NCI-H82 (cell line): ENCODE measurements around the gene CSNK2A1.
"Not testable (repeated sequence)": the region's sequence is repeated elsewhere in the genome, so short reads cannot be mapped to it uniquely, and the experiment has no call there.

Experiments
- DNase-seq: peaks from one replicate; lab custom pipeline; 2025; lab: John Stamatoyannopoulos, UW

CSNK2A1 gene

DNA sequence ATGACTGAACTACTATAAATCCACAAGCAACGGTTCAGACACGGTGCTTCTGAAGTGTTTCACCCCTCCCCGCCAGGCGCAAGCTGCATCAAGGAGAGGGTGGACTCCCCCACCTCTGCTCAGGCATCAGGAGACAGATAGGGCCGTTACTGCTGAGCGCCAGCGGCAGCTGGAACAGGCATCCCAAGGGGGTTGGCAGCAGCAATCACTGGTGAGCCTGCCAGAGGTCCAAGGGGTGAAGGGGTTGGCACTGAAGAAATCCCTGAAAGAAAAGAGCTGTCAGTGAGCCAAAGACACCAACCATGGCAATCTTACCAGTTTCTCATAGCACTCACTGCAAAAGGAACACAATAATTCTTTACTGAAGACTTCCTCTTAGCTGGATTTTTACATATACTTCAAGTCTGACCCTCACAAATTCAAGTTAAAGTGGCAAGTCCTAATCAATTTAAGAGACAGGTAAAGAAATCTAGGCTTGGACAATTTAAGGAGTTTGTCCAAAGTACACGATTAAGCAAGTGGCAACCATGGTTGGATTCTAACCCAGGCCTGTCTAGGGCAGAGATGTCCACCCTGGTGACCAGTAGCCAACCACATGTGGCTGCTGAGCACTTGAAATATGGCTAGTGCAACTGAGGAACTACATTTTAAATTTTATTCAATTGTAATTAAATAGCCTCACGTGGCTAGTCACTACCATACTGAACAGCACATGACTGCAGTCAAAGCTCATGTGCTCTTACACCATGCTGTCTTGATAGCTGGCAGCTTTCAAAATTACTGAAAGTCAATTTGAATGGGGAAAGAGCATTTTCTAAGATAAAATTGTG lies 59.6 kb downstream of the CSNK2A1 start:
- DNase-seq = no peak

DNA sequence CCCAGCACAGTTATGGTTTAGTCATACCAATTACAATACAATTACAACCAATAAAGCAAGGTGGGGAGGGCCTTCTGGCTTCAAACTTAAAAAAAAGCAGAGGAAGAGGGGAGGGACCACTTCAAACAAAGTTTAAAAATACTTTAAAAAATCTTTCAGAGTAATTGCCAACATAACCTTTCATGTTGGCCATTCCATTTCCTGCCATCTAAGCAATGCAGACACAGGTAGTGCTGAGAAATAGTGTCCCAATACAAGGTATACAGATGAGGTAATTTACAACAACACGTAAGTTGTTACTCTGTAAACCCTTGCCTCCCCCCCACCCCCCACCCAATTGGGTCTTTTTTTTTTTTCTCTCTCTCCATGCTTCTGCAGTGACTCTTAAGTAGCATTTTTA lies 62.4 kb downstream of the CSNK2A1 start:
- no peak for DNase-seq

DNA sequence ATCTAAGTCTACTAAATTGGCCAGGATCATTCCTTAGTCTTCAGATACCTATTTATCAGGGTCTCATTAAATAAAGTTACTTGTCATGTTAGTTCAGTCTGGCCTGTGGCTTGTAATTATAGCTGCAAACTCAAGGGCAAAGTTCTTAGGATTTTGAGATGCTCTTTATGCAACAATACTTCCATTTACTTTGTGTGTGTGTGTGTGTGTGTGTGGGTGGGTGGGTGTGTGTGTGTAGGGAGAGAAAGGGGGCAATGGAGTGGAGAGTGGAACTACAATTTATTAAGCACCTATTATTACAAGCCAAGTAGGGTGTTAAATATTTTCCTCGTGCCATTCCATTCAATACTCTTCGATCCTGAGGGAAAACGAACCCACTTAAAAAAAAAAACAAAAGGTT lies 63.5 kb downstream of the CSNK2A1 start:
- DNase-seq = no peak

DNA sequence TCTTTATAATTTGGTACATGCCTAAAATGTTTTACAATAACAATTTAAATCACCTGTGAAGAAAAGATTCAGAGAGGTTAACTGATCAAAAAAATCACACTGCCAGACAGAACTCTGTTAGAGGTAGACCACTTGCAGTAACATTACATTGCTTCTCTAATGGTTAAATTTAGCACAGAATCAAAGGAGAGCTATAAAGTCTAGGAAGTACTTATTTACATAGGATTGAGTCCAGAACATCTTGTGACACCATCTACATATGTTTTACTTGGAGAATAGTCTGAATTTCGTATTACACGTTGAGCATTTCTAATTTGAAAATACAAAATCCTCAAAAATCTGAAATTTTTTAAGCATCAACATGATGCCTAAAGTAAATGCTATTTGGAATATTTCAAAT lies 64.1 kb downstream of the CSNK2A1 start:
- no peak for DNase-seq

DNA sequence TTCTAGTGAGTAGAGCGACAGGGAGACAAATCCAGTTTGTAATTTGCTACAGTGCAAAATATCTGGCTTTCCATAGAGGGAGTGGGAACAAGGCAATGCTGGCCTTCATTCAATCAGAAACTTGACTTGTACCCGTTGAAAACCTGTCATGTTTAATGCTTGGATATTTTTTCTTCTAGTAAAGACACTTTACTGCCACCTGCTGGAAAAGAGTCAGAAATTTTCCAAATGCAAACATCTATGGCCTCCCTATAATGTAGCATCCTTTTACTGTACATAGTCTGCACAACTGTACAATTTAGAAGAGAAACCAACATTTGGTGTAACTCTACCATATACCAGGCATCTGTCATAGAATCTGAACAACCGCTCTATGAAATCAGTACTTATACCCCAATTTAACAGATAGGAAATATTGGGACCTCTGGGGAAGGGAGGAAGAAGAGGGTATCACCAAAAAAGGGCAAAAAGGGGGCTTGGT lies 64.6 kb downstream of the CSNK2A1 start:
- DNase-seq = peak; percentile 77

DNA sequence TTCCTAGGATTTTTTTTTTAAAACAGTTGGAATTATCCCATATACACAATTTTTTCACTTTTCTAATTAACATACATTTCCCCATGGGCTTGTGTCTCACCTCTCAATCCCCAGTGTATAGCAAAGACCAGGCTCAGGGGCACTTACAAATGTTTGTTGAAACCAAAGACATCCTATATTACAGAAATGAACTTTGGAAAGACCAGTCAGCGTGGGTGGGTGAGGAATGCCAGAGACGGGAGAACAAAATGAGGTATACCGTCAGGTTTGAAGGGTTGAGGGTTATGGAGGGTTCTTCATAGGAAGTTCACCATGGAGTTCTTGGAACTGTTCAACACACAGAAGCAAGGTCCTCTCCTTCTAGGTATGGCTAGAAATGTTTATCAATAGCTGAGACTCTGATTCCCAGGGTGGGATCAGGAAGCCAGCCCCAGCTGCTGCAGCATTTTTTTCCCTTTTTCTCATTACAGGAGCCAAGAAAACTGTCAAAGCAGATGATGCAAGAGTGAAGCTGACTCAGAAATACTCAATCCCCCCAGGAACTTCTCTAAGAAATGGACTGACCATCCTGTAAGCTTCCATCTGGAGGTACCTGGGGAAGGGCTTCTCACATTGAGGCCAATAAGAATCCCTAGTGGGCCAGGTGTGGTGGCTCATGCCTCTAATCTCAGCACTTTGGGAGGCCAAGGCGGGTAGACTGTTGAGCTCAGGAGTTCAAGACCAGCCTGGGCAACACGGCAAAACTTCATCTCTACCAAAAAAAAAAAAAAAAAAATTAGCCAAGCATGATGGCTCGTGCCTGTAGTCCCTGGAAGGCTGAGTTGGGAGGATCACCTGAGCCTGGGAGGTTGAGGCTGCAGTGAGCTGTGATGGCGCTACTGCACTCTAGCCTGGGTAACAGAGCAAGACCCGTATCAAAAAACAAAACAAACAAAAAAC lies 65.3 kb downstream of the CSNK2A1 start:
- no peak for DNase-seq

DNA sequence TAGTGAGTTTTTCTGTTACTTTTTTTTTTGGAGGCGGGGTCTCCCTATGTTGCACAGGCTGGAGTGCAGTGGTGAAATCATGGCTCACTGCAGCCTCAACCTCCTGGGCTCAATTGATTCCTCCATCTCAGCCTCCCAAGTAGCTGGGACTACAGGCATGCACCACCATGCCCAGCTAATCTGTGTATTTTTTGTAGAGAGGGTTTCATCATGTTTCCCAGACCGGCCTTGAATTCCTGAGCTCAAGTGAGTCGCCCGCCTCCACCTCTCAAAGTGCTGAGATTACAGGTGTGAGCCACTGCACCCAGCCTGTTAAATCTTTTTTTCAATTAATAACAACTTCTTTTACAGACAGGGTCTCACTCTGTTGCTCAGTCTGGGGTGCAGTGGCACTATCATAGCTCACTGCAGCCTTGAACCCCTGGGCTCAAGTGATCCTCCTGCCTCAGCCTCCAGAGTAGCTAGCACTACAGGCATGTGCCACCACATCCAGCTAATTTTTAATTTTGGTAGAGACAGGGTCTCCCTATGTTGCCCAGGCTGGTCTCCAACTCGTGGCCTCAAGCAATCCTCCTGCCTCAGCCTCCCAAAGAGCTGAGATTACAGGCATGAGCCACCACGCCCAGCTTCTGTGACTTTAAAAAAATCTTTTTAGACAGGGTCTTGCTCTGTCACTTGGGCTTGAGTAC lies 66.9 kb downstream of the CSNK2A1 start:
- not testable (repeated sequence) for DNase-seq

DNA sequence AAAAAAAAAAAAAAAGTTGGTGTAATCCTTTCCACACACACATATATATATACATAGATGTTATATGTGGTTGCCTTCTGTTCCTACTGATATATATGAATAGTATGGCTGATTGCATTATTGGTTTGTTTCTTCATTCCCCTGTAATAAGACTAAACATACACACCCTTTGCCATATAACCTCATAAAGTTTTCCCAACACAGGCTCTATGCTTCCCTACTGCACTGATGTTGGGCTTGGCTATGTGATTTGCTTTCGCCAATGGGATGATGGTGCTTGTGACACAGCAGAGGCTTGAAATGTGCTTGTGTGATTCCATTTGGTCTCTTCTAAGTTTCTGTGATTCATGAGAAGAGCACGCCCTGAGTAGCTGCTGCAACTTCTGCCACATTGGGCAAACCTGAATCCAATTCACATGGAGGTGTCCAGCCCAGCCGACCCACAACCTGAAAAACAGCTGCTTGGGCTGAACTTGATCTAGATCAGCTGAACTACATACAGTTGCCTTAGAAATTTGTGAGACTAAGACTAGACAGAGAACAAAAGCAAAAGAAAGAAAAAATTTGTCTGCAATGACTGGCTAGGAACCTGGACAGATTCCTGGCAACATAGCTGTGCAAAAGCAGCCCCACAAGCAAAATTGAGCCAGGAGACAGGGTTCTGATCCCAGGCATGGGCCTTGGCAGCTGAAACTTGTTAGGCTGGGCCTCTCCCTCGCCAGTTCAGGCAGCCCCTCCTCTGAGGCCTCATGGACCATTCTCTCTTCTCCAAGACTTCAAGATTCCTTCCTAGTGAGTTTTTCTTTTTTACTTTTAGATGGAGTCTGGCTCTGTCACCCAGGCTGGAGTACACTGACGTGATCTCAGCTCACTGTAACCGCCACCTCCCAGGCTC lies 67.9 kb downstream of the CSNK2A1 start:
- DNase-seq = no peak

DNA sequence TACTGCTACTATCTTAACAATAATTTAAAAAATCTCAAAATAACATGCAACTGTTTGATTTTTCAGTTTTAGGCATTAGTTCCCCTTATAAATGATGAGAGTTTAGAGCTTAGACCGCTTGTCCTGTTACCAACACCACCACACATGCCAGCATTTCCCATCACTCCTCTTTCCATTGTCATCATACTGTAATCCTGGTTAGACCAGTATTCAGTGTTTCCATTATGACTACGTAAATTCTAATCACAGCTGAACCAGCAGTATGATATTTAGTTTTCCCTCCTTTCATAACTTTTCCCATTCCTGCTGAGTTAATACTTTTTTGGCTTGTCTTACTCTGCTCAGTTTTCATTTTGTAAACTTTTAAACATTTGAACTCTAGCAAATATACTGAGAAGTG lies 69.0 kb downstream of the CSNK2A1 start:
- no peak for DNase-seq

DNA sequence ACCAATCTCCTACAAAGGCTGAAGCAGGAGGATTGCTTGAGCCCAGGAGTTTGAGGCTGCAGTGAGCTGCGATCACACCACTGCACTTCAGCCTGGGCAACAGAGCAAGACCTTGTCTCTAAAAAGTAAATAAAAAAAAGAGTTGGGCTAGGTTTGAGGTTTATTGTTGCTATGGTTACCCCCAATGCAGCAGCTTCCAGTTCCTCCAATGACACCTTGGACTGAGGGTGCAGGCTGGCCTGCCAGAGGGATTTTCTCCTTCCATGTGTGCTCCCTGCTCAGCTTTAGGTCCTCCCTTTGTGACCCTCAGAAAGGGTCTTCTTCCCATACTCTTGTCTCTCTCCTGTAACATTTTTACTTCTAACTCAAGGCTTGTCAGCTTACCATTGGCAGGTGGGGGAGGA lies 70.7 kb downstream of the CSNK2A1 start:
- no peak for DNase-seq

DNA sequence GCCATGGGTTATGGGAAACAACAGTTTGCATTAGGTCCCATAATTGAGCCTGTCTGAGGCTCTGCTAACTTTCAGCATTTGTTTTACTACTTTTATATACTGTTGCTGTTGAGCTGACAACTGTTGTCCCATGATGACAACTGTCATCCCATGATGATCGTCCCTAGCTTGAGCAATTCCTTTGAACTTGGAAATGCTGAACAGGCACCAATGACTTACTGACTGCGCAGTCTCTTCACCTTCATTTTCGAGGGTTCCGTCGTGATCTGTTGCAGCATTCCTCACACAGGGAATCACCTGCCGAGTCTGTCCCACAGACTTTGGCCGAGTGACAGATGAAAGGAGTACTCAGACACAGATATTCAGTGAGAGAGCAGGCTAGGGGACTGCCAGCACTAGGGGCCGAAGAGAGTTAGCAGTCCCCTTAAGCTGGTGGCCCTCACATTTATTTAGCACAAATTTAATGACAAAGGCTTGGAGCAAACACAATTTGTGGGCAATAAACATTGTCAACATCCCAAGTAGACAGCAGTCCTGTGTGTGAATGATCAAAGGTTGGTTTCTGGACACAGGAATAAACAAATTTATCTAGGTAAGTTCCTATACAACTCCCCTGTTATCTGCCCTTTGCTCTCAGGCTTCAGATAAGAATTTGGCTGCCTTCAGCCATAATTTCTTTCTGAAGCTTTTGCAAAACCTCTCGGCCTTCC lies 71.3 kb downstream of the CSNK2A1 start:
- DNase-seq = no peak

DNA sequence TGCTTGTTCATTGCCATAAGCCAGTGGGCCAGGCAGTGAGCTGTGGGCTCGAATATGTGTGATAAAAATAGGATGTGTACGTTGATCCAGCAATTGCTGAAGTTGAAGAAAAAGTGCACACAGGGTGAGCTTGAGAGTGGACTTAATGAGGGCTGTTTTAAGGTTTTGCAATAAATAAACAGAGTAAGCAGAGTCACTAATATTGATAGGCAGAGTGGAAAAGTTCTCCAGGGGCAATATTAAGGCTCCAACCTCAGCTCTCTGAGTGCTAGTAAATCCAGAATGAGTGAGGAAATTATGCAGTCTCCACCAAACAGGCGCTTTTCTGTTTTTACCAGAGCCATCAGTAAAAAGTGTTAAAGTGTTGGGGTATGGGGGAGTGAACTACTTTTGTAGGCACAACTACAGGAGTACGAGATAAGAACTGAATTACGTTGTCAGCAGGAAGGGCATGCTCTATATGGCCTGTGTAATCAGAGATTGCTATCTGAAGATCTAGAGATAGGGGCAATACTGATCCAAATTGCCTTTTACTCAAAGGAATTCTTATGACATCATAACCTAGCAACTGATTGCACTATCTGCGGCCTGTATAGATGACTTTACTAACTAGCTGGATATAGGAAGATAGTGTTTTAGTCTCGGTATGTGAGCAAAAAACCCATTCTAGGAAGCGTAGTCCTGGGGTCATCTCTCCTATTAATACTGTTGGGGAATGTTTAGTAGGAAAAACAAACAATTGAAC lies 73.7 kb downstream of the CSNK2A1 start:
- DNase-seq = no peak

DNA sequence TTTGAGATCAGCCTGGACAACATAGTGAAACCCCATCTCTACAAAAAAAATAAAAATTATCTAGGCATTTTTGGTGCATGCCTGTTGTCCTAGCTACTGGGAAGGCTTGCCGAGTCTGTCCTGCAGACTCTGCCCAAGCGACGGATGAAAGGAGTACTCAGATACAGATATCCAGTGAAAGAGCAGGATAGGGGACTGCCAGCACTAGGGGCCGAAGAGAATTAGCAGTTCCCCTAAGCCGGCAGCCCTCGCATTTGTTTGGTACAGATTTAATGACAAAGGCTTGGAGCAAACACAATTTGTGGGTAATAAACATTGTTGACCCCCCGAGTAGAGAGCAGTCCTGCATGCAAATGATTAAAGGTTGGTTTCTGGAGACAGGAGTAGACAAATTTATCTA lies 75.8 kb downstream of the CSNK2A1 start:
- DNase-seq = no peak

DNA sequence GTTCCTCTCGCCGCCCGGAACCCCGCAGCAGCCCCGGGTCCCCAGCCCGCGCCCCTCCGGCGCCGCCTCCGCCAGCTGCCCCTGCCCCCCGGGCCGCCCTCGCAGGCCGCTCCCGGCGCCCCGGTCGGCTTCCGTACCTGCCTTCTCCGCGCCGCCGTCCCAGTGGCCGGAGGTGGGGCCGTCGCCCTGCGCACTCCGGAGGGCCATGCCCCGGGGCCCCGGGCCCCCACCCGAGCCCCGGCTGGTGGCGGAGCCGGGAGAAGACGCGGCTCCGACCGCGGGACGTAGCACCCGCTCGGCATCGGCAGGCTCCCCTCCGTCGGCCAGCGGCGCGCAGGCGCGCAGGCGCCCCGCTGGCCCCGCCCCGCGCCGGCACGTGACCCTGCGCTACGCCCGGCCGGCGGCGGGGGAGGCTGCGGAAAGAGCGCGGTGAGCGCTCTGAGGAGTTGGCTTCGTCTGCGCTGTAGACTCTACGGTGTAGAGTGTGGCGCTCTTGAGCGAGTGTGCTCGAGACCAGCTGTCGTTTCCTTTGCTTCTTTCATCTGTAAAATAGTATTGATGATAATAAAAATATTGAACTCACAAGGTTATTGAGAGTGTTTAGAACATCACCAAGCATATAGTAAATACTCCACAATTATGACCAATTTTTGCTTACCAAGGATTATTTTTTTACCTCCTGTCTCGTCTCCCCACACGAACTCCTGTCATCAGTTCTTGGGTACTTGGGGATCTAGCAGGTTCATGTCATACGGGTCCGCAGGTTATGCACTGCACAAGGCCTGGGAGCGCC lies 81.2 kb downstream of the CSNK2A1 start, which contains the start of gene TBC1D20:
Gene TBC1D20, minus strand, starts transcription at position 335 of the 793 bp plus-strand sequence. Its CDS starts 128 bp downstream, at position 207.
- peak; percentile 94 for DNase-seq

DNA sequence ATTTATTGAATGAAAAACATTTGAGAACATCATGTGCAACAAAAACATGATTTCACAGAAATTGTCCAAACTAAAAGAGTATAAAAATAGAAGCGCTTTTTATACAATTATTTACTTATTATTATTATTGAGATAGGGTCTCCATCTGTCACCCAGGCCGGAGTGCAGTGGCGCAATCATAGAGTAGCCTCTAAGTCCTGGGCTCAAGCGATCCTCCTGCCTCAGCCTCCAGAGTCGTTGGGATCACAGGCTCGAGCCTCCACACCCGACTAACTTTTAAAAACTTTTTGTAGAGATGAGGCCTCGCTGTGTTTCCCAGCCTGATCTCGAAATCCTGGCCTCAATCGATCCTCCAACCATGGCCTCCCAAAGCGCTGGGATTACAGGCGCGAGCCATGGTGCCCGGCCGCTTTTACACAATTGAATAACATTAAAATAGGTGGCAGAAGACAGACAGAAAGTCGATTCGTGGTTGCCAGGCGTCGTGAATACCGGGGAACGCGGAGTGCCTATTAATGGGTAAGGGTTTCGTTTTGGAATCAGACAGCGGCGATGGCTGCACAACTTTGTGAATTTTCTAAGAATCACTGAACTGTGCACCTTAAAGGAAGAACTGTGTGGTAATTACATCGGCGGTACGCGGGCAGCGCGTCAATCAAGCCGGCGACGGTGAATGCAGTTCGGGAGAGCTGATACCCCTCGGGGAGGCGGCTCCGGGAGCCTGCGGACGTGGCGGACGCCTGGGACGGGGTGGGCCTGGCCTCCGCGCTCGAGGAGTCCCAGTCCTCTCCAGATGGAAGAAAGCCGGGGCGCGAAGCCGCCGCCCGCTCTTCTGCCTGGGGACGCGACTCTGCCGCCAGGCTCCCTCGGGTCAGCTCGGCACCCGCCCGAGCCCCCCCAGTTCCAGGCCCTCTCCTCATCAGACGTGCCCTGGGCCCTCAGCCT lies 82.1 kb downstream of the CSNK2A1 start:
- peak; percentile 67 for DNase-seq

DNA sequence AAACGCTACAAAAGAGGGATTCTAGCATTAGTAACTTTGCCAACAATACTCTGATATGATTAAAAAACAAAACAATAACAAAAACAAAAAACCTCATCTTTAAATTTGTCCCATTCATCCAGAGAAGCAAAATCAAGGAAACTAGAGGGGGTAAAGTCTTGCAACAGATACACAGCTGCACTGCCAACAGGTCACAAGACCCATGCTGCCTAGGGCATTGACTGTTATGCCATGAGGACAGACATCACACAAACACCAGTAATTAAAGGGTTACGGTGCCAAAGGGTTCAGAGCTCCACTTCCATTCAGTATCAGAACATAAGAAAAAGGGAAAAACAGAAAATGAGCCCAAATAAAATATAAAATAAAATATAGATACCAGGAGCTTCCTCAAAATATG lies 82.9 kb downstream of the CSNK2A1 start:
- no peak for DNase-seq

DNA sequence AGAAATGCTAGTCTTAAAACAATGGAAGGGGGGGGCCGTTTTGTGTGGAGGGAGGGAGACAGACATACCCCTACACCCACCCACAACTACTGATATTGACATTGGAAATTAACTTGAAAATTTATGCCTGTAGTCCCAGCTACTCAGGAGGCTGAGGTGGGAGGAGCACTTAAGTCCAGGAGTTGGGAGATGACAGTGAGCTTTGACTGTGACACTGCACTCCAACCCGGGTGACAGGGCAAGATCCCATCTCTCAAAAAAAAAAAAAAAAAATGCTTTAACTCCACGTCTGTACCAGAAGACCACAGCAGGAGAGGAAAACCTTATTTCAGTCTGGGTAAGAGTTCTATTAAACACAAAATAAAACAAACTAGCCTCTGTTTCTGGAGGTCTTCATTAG lies 83.4 kb downstream of the CSNK2A1 start:
- DNase-seq = peak; percentile 18

DNA sequence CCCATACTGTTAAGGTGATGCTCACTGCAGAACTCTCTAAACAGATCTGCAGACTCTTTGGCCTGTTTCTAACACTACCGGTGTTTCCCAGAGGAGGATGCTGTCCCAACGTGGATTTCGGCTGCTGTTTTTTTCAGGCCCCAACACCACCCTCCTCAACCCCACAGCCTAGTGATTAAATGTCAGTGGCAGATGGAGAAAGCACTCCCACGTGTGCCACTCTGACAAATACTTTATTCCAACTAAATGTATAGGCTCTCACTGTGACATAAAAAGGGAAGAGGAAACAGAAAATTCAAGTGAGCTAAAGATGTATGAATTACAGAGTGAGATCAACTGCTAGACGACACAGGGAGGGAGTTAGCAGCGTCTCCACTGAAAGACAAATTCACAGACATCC lies 84.8 kb downstream of the CSNK2A1 start:
- no peak for DNase-seq
